Measurements from ENCODE around the gene ETNK1. TPM values are rescaled to one million over a fixed set of nuclear protein-coding genes. Genes with fewer than 3 reads are reported as not detected.

The ETNK1 gene
- total and polyA plus RNA-seq, 4 donors, result 14.3 to 129 (median 48.5) TPM

DNA sequence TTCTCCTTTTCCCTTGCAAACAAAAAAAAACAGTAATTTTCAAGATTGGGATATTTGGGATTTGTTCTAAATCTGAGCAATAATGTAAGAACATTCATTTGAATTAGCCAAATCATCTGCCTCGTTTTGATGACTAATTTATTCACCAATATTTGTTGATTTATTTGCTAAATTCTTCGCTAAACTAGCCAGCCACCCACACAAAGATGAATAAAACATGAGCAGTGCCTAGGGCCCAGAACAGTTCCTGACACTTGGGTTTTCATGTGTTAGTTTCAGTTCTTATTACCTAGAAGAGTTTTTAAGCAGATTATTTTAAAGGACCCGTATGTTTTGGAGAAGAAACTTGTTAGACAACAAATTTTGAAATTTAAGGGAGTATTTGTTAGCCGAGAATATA is 1.4 kb downstream of the ETNK1 start:
- Histone ChIP-seq H3K36me3 (ENCODE audit: control insufficient read depth in 4 of 4, insufficient read depth in 4 of 4, low read length in 4 of 4) (peaks cover 0 to 6% (median 0%) of the 10 kb centered on the region in 4 donors), H3K4me3 (no peak overlapping the region), H3K9me3 (ENCODE audit: control insufficient read depth in 4 of 4, insufficient read depth in 3 of 4, low read length in 3 of 4) (no peaks in the 10 kb centered on the region), H3K27me3 (ENCODE audit: control insufficient read depth in 3 of 3, insufficient read depth in 3 of 3, low read length in 2 of 3) (no peaks in the 10 kb centered on the region), H3K9ac (ENCODE audit: insufficient read depth in 1 of 2, low read length in 2 of 2) (peak overlapping the region in 1 of 2 donors; percentile 100), H3K4me1 (ENCODE audit: control insufficient read depth in 5 of 5, insufficient read depth in 5 of 5, low read length in 5 of 5) (peaks cover 0 to 41% (median 3%) of the 10 kb centered on the region in 5 donors), H3K27ac (ENCODE audit: low read depth in 1 of 2, low read length in 1 of 2) (no peak overlapping the region)
- 7 to 14% methylated on average over 4 of the region's 4 CpGs for WGBS, 2 donors
- ATAC-seq (ENCODE audit: insufficient read depth, low FRiP score), result no peak
- peak in 2 of 3 donors; percentile 54 to 62 for DNase-seq
- TF ChIP-seq, protein P1, sequence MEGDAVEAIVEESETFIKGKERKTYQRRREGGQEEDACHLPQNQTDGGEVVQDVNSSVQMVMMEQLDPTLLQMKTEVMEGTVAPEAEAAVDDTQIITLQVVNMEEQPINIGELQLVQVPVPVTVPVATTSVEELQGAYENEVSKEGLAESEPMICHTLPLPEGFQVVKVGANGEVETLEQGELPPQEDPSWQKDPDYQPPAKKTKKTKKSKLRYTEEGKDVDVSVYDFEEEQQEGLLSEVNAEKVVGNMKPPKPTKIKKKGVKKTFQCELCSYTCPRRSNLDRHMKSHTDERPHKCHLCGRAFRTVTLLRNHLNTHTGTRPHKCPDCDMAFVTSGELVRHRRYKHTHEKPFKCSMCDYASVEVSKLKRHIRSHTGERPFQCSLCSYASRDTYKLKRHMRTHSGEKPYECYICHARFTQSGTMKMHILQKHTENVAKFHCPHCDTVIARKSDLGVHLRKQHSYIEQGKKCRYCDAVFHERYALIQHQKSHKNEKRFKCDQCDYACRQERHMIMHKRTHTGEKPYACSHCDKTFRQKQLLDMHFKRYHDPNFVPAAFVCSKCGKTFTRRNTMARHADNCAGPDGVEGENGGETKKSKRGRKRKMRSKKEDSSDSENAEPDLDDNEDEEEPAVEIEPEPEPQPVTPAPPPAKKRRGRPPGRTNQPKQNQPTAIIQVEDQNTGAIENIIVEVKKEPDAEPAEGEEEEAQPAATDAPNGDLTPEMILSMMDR (IDR thresholded peaks at IDR 0.05; ENCODE audit: control extremely low read depth, extremely low read depth), result no peak

DNA sequence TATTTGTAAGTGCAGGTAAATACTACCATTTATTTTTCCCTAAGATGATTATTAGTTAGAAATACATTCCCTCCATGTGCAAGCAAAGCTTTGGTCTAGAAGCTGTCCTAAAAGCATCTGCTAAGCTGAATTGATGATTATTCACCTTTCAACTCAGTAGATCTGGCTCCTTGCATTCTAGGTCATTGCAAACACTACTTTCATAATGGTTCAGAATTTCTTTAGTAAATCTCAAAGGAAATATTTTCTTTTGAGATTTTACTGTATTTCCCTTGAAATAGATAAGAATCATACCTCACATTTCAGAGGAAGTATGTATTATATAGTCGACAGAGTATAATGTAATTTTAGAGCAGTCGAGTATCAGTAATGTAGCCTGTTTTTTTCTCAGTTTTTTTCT is 2.4 kb downstream of the ETNK1 start:
- Histone ChIP-seq H3K9ac (ENCODE audit: insufficient read depth in 1 of 2, low read length in 2 of 2) (peak overlapping the region in 1 of 2 donors; percentile 100), H3K27ac (ENCODE audit: low read depth in 1 of 2, low read length in 1 of 2) (no peak overlapping the region), H3K9me3 (ENCODE audit: control insufficient read depth in 4 of 4, insufficient read depth in 3 of 4, low read length in 3 of 4) (no peaks in the 10 kb centered on the region), H3K36me3 (ENCODE audit: control insufficient read depth in 4 of 4, insufficient read depth in 4 of 4, low read length in 4 of 4) (peaks cover 0 to 9% (median 0%) of the 10 kb centered on the region in 4 donors), H3K4me1 (ENCODE audit: control insufficient read depth in 5 of 5, insufficient read depth in 5 of 5, low read length in 5 of 5) (peaks cover 0 to 41% (median 3%) of the 10 kb centered on the region in 5 donors), H3K27me3 (ENCODE audit: control insufficient read depth in 3 of 3, insufficient read depth in 3 of 3, low read length in 2 of 3) (no peaks in the 10 kb centered on the region), H3K4me3 (no peak overlapping the region)
- TF ChIP-seq, protein P1 (IDR thresholded peaks at IDR 0.05; ENCODE audit: control extremely low read depth, extremely low read depth), result no peak
- DNase-seq (peak in 2 of 3 donors; percentile 18 to 47), ATAC-seq (ENCODE audit: insufficient read depth, low FRiP score) (no peak)
- 16 to 20% methylated on average over 2 of the region's 2 CpGs for WGBS, 2 donors

DNA sequence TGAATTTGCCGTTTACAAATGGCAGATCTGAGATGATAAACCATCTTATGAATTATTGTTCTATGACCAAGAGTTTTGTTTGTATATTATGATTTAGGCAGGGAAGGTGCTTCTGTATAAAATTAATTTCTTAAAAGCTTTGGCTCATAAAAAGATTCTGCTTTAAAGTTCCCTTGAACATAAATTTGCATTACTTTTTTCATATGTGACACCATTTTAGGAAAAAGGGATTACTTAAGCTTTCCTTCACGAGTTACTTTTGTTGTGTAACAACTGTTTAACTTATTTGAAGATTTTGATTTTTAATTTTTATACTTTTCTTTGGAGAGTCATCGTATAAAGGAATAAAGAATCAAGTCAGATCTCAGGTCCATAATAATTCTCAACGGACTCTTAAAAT is 3.3 kb downstream of the ETNK1 start:
- TF ChIP-seq, protein P1 (IDR thresholded peaks at IDR 0.05; ENCODE audit: control extremely low read depth, extremely low read depth), result no peak
- no peaks in the 10 kb centered on the region for H3K9me3 ChIP-seq (ENCODE audit: control insufficient read depth in 4 of 4, insufficient read depth in 3 of 4, low read length in 3 of 4)
- H3K27ac ChIP-seq (ENCODE audit: low read depth in 1 of 2, low read length in 1 of 2), result no peak overlapping the region
- H3K4me1 ChIP-seq (ENCODE audit: control insufficient read depth in 5 of 5, insufficient read depth in 5 of 5, low read length in 5 of 5), result peaks cover 0 to 41% (median 3%) of the 10 kb centered on the region in 5 donors
- no peak overlapping the region for H3K4me3 ChIP-seq
- ATAC-seq (ENCODE audit: insufficient read depth, low FRiP score) (no peak), DNase-seq (peak in 2 of 3 donors; percentile 35 to 48)
- H3K36me3 ChIP-seq (ENCODE audit: control insufficient read depth in 4 of 4, insufficient read depth in 4 of 4, low read length in 4 of 4), result peaks cover 0 to 9% (median 0%) of the 10 kb centered on the region in 4 donors
- no peak overlapping the region for H3K9ac ChIP-seq (ENCODE audit: insufficient read depth in 1 of 2, low read length in 2 of 2)
- H3K27me3 ChIP-seq (ENCODE audit: control insufficient read depth in 3 of 3, insufficient read depth in 3 of 3, low read length in 2 of 3), result no peaks in the 10 kb centered on the region
- 50 to 58% methylated on average over 4 of the region's 4 CpGs for WGBS, 2 donors
